HEK293 (cell line): ENCODE data around the gene PLOD2.

Experiments used
- CTCF ChIA-PET: fragments of 350-600 bp; formaldehyde crosslinking; extraction: SDS; loops from one replicate; lab custom pipeline; 2021; ENCODE audit warnings: antibody characterized with exemption; lab: Yijun Ruan, JAX
- POLR2A ChIA-PET: fragments of 300-600 bp; formaldehyde crosslinking; extraction: SDS; loops from one replicate; lab custom pipeline; 2020; ENCODE audit warnings: antibody characterized with exemption, inconsistent platforms; lab: Yijun Ruan, JAX
- H3K27ac ChIP-seq: fragments of 200-500 bp; sonication (Bioruptor generic); 2 replicates; pipeline ENCODE4 v1.5.1; 2014; ENCODE audit warnings: low read depth, low read length, control low read depth, inconsistent platforms; ENCODE audit errors: extremely low read depth
- H3K36me3 ChIP-seq, 2 experiments: fragments of 200-500 bp in 1 of 2; sonication (Bioruptor generic) in 1 of 2; 1 replicate in 1 of 2; 2 replicates in 1 of 2; pipeline ENCODE4 v1.5.1; 2014 to 2017; ENCODE audit warnings: inconsistent platforms in 2 of 2, low read length in 2 of 2; ENCODE audit not compliant: control insufficient read depth in 2 of 2, insufficient read depth in 1 of 2
- H3K4me1 ChIP-seq: fragments of 200-500 bp; sonication (Bioruptor generic); 2 replicates; pipeline ENCODE4 v1.5.1; 2014; ENCODE audit warnings: mild to moderate bottlenecking, low read length, inconsistent platforms; ENCODE audit not compliant: control insufficient read depth, insufficient read depth
- H3K4me3 ChIP-seq: 2 replicates; pipeline ENCODE4 v1.5.1; 2011; ENCODE audit warnings: low read depth, mild to moderate bottlenecking, control low read depth, low read length, moderate library complexity
- H3K9me3 ChIP-seq: fragments of 200-500 bp; sonication (Bioruptor generic); 2 replicates; pipeline ENCODE4 v1.5.1; 2014; ENCODE audit warnings: low read depth, low read length, inconsistent platforms; ENCODE audit not compliant: control insufficient read depth, insufficient read depth
- FEZF1 ChIP-seq: fragments of 450-650 bp; formaldehyde crosslinking; IDR thresholded peaks from 2 replicates; pipeline ENCODE4 v1.5.1; 2016; ENCODE audit warnings: missing biosample characterization, missing genetic modification characterization
- HOXA7 ChIP-seq: sonication (generic); formaldehyde crosslinking; IDR thresholded peaks from 2 replicates; pipeline ENCODE4 v1.8.1; 2022; ENCODE audit warnings: missing genetic modification reagents, borderline replicate concordance
- KLF16 ChIP-seq: fragments of 450-650 bp; formaldehyde crosslinking; IDR thresholded peaks from 2 replicates; pipeline ENCODE4 v1.5.1; 2017; ENCODE audit warnings: missing biosample characterization, missing genetic modification characterization
- KLF17 ChIP-seq: fragments of 450-650 bp; formaldehyde crosslinking; IDR thresholded peaks from 2 replicates; pipeline ENCODE4 v1.5.1; 2016; ENCODE audit warnings: missing biosample characterization, missing genetic modification characterization
- OSR2 ChIP-seq: fragments of 450-650 bp; formaldehyde crosslinking; IDR thresholded peaks from 2 replicates; pipeline ENCODE4 v1.5.1; 2016; ENCODE audit warnings: missing biosample characterization, missing genetic modification characterization
- OVOL3 ChIP-seq: fragments of 450-650 bp; formaldehyde crosslinking; IDR thresholded peaks from 2 replicates; pipeline ENCODE4 v1.5.1; 2016; ENCODE audit warnings: missing biosample characterization, missing genetic modification characterization
- PRDM10 ChIP-seq: fragments of 450-650 bp; formaldehyde crosslinking; IDR thresholded peaks from 2 replicates; pipeline ENCODE4 v1.5.1; 2016; ENCODE audit warnings: missing biosample characterization, missing genetic modification characterization
- RBAK ChIP-seq: fragments of 450-650 bp; formaldehyde crosslinking; IDR thresholded peaks from 2 replicates; pipeline ENCODE4 v1.5.1; 2016; ENCODE audit warnings: missing biosample characterization, missing genetic modification characterization
- ZBTB8A ChIP-seq: fragments of 450-650 bp; formaldehyde crosslinking; IDR thresholded peaks from 2 replicates; pipeline ENCODE4 v1.5.1; 2016; ENCODE audit warnings: missing biosample characterization, missing genetic modification characterization
- ZNF202 ChIP-seq: fragments of 450-650 bp; formaldehyde crosslinking; IDR thresholded peaks from 2 replicates; pipeline ENCODE4 v1.5.1; 2016; ENCODE audit warnings: missing biosample characterization, missing genetic modification characterization, borderline replicate concordance
- ZNF23 ChIP-seq: fragments of 450-650 bp; formaldehyde crosslinking; IDR thresholded peaks from 2 replicates; pipeline ENCODE4 v1.5.1; 2016; ENCODE audit warnings: missing biosample characterization, missing genetic modification characterization, borderline replicate concordance
- ZNF324 ChIP-seq: fragments of 450-650 bp; formaldehyde crosslinking; IDR thresholded peaks from 2 replicates; pipeline ENCODE4 v1.5.1; 2016; ENCODE audit warnings: missing biosample characterization, missing genetic modification characterization
- ZNF335 ChIP-seq: fragments of 450-650 bp; formaldehyde crosslinking; conservative IDR thresholded peaks from 2 replicates; pipeline ENCODE4 v1.5.1; 2016; ENCODE audit warnings: missing biosample characterization, missing genetic modification characterization
- ZNF416 ChIP-seq: fragments of 450-650 bp; formaldehyde crosslinking; IDR thresholded peaks from 2 replicates; pipeline ENCODE4 v1.5.1; 2016; ENCODE audit warnings: missing biosample characterization, missing genetic modification characterization
- ZNF510 ChIP-seq: fragments of 450-650 bp; formaldehyde crosslinking; IDR thresholded peaks from 2 replicates; pipeline ENCODE4 v1.5.1; 2018; ENCODE audit warnings: mild to moderate bottlenecking, missing genetic modification characterization, missing biosample characterization; ENCODE audit not compliant: insufficient replicate concordance
- ZNF514 ChIP-seq: fragments of 450-650 bp; formaldehyde crosslinking; IDR thresholded peaks from 2 replicates; pipeline ENCODE4 v1.5.1; 2016; ENCODE audit warnings: missing biosample characterization, missing genetic modification characterization
- ZNF529 ChIP-seq: fragments of 450-650 bp; formaldehyde crosslinking; IDR thresholded peaks from 2 replicates; pipeline ENCODE4 v1.5.1; 2017; ENCODE audit warnings: missing genetic modification characterization, missing biosample characterization; ENCODE audit not compliant: insufficient replicate concordance
- ZNF544 ChIP-seq: fragments of 450-650 bp; formaldehyde crosslinking; IDR thresholded peaks from 2 replicates; pipeline ENCODE4 v1.5.0; 2017; ENCODE audit warnings: missing biosample characterization, missing genetic modification characterization
- ZNF558 ChIP-seq: fragments of 450-650 bp; formaldehyde crosslinking; IDR thresholded peaks from 2 replicates; pipeline ENCODE4 v1.5.1; 2016; ENCODE audit warnings: missing biosample characterization, missing genetic modification characterization
- ZNF629 ChIP-seq: fragments of 450-650 bp; formaldehyde crosslinking; IDR thresholded peaks from 2 replicates; pipeline ENCODE4 v1.5.1; 2017; ENCODE audit warnings: missing biosample characterization, missing genetic modification characterization
- ZNF654 ChIP-seq: fragments of 450-650 bp; formaldehyde crosslinking; IDR thresholded peaks from 2 replicates; pipeline ENCODE4 v1.5.1; 2016; ENCODE audit warnings: low read depth, missing biosample characterization, missing genetic modification characterization
- ZNF658 ChIP-seq: fragments of 450-650 bp; formaldehyde crosslinking; IDR thresholded peaks from 2 replicates; pipeline ENCODE4; 2016; ENCODE audit warnings: missing biosample characterization, missing genetic modification characterization
- ZNF670 ChIP-seq: fragments of 450-650 bp; formaldehyde crosslinking; IDR thresholded peaks from 2 replicates; pipeline ENCODE4 v1.5.1; 2016; ENCODE audit warnings: missing biosample characterization, missing genetic modification characterization, low read depth
- ZNF704 ChIP-seq: fragments of 450-650 bp; formaldehyde crosslinking; IDR thresholded peaks from 2 replicates; pipeline ENCODE4 v1.5.1; 2016; ENCODE audit warnings: missing biosample characterization, missing genetic modification characterization
- ZNF707 ChIP-seq: fragments of 450-650 bp; formaldehyde crosslinking; IDR thresholded peaks from 2 replicates; pipeline ENCODE4 v1.5.1; 2016; ENCODE audit warnings: missing biosample characterization, missing genetic modification characterization
- ZNF791 ChIP-seq: fragments of 450-650 bp; formaldehyde crosslinking; IDR thresholded peaks from 2 replicates; pipeline ENCODE4 v1.5.1; 2016; ENCODE audit warnings: missing biosample characterization, missing genetic modification characterization
- TF ChIP-seq, protein P1 (sequence below): fragments of 450-650 bp; formaldehyde crosslinking; IDR thresholded peaks from 2 replicates; pipeline ENCODE4 v1.5.1; 2016; ENCODE audit warnings: missing biosample characterization, missing genetic modification characterization
- TF ChIP-seq, protein P2 (sequence below): fragments of 450-650 bp; formaldehyde crosslinking; IDR thresholded peaks from 2 replicates; pipeline ENCODE4 v1.5.1; 2016; ENCODE audit warnings: missing biosample characterization, missing genetic modification characterization
- TF ChIP-seq, protein P3 (sequence below): fragments of 450-650 bp; formaldehyde crosslinking; IDR thresholded peaks from 2 replicates; pipeline ENCODE4 v1.5.1; 2016; ENCODE audit warnings: missing biosample characterization, missing genetic modification characterization

PLOD2 gene

DNA sequence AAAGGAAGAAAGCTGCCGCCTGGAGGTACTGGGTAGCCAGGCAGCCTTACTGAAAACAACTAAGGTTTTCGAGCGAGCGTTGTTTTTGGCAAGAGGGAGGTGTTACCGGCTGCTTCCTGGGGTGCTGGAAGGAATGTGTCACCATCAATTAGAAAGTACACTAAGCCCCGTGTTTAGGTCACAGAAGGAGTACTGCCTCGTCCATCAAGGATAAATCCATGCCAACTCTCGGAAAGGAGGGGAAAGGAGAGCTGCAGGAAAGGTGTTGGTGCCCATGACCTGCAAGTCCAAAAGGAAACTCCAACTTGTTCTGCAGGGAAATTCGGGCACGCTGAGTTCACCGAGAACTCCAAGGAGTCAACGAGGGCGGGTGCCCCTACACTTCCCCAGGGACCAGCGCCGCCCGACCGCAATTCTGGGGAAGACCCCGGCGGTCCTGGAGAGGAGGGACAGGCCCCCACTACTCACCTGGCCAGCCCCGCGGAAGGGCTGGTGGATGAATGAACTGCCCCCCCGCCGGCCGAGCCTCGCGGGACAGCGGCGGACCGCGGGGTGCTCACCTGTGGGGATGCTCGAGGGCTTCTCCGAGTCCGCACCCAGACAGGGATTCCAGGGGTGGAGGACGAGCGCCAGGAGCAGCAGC lies 542 bp downstream of the PLOD2 start:
- ChIA-PET CTCF (interaction anchor here (0.7 to 2.8 kb wide), 10 partner anchors 15 to 95 kb away, joined by 3 to 9 read pairs (median 4); no protein-coding TSS in a partner anchor), POLR2A (interaction anchor here (1.1 to 1.4 kb wide), 2 partner anchors 10 to 95 kb away, joined by 3 to 4 read pairs; no protein-coding TSS in a partner anchor)
- peak overlapping the region; percentile 91 for H3K27ac ChIP-seq
- peak overlapping the region; percentile 81 for H3K4me3 ChIP-seq
- H3K36me3 ChIP-seq = no peaks in the 10 kb centered on the region
- H3K9me3 ChIP-seq = no peaks in the 10 kb centered on the region
- H3K4me1 ChIP-seq = peaks cover 12% of the 10 kb centered on the region; the same call in 1 of the 2 replicates
- TF ChIP-seq ZNF629 (peak; percentile 34), ZNF202 (no peak), ZNF510 (tag by site-specific recombination) (no peak), HOXA7 (no peak), ZBTB8A (peak; percentile 28; the same call in 1 of the 2 replicates), ZNF335 (tag by site-specific recombination) (peak; percentile 92), FEZF1 (tag by site-specific recombination) (no peak), ZNF707 (tag by site-specific recombination) (no peak), ZNF514 (tag by site-specific recombination) (no peak), PRDM10 (tag by site-specific recombination) (peak; percentile 45), OVOL3 (tag by site-specific recombination) (no peak), ZNF544 (tag by site-specific recombination) (no peak), ZNF670 (tag by site-specific recombination) (no peak), ZNF658 (tag by site-specific recombination) (no peak), ZNF558 (no peak), ZNF23 (tag by site-specific recombination) (no peak), RBAK (tag by site-specific recombination) (no peak), ZNF324 (tag by site-specific recombination) (no peak), ZNF704 (tag by site-specific recombination) (no peak), ZNF529 (tag by site-specific recombination) (no peak), ZNF416 (tag by site-specific recombination) (no peak), ZNF791 (no peak), KLF16 (no peak), OSR2 (peak; percentile 69), ZNF654 (tag by site-specific recombination) (no peak), KLF17 (no peak)
- TF ChIP-seq, protein P1, sequence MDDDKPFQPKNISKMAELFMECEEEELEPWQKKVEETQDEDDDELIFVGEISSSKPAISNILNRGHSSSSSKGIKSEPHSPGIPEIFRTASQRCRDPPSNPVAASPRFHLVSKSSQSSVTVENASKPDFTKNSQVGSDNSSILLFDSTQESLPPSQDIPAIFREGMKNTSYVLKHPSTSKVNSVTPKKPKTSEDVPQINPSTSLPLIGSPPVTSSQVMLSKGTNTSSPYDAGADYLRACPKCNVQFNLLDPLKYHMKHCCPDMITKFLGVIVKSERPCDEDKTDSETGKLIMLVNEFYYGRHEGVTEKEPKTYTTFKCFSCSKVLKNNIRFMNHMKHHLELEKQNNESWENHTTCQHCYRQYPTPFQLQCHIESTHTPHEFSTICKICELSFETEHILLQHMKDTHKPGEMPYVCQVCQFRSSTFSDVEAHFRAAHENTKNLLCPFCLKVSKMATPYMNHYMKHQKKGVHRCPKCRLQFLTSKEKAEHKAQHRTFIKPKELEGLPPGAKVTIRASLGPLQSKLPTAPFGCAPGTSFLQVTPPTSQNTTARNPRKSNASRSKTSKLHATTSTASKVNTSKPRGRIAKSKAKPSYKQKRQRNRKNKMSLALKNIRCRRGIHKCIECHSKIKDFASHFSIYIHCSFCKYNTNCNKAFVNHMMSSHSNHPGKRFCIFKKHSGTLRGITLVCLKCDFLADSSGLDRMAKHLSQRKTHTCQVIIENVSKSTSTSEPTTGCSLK (tag by site-specific recombination) = no peak
- TF ChIP-seq, protein P2, sequence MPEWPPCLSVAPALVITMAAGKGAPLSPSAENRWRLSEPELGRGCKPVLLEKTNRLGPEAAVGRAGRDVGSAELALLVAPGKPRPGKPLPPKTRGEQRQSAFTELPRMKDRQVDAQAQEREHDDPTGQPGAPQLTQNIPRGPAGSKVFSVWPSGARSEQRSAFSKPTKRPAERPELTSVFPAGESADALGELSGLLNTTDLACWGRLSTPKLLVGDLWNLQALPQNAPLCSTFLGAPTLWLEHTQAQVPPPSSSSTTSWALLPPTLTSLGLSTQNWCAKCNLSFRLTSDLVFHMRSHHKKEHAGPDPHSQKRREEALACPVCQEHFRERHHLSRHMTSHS (tag by site-specific recombination) = no peak
- TF ChIP-seq, protein P3, sequence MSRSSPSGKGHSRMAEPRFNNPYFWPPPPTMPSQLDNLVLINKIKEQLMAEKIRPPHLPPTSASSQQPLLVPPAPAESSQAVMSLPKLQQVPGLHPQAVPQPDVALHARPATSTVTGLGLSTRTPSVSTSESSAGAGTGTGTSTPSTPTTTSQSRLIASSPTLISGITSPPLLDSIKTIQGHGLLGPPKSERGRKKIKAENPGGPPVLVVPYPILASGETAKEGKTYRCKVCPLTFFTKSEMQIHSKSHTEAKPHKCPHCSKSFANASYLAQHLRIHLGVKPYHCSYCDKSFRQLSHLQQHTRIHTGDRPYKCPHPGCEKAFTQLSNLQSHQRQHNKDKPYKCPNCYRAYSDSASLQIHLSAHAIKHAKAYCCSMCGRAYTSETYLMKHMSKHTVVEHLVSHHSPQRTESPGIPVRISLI (tag by site-specific recombination) = no peak
